ENCODE measurements around the gene EEFSEC. TPM values are rescaled to one million over a fixed set of nuclear protein-coding genes. Genes with fewer than 3 reads are reported as not detected.

EEFSEC gene
- total RNA-seq, 1 experiment from 2014 or later = 9.5 TPM

GRCh38 chr3:128359060-128359664 lies 205.9 kb downstream of the EEFSEC start:
- Histone ChIP-seq H2AK5ac (ENCODE audit: insufficient read length, low read length) (no peak overlapping the region), H2BK5ac (ENCODE audit: insufficient read length, low read length) (no peak overlapping the region), H3K4me1 (ENCODE audit: insufficient read depth, low read length) (no peaks in the 10 kb centered on the region), H3K56ac (ENCODE audit: insufficient read length, low read depth, low read length) (no peak overlapping the region), H4K20me1 (ENCODE audit: control insufficient read depth, insufficient read depth, insufficient read length) (no peaks in the 10 kb centered on the region), H3K27me3 (ENCODE audit: insufficient read depth, low read length) (no peaks in the 10 kb centered on the region), H2AFZ (ENCODE audit: low read length) (no peak overlapping the region), H3K4me2 (ENCODE audit: insufficient read depth, insufficient read length, low read length) (no peak overlapping the region), H3K27ac (ENCODE audit: insufficient read length, low read depth, low read length) (no peak overlapping the region), H3K9me3 (ENCODE audit: control insufficient read depth, low read depth, low read length) (no peaks in the 10 kb centered on the region), H3K14ac (ENCODE audit: insufficient read depth, low read length) (no peak overlapping the region), H2BK15ac (ENCODE audit: low read depth, low read length) (no peak overlapping the region), H3T11ph (ENCODE audit: low read length) (no peak overlapping the region), H3K23me2 (ENCODE audit: insufficient read length, low read depth, low read length, poor library complexity, severe bottlenecking) (no peaks in the 10 kb centered on the region), H2BK12ac (ENCODE audit: insufficient read length, low read depth, low read length) (no peak overlapping the region), H3K18ac (ENCODE audit: insufficient read length, low read depth, low read length) (no peak overlapping the region), H3K4ac (ENCODE audit: low read depth, low read length) (no peak overlapping the region), H3K23ac (ENCODE audit: insufficient read length, low read depth, low read length) (no peak overlapping the region), H4K8ac (replicated peaks; ENCODE audit: insufficient read length, low read depth, low read length) (no peak overlapping the region), H4K91ac (ENCODE audit: insufficient read length, low read depth, low read length) (no peak overlapping the region), H2BK120ac (ENCODE audit: low read depth, low read length, poor library complexity, severe bottlenecking) (no peak overlapping the region), H3K79me2 (ENCODE audit: insufficient read depth, low read length) (no peaks in the 10 kb centered on the region), H2BK20ac (ENCODE audit: low read depth, low read length, poor library complexity, severe bottlenecking) (no peak overlapping the region), H3K79me1 (ENCODE audit: insufficient read depth, low read depth, low read length, poor library complexity, severe bottlenecking) (no peaks in the 10 kb centered on the region), H4K5ac (ENCODE audit: insufficient read length, low read depth, low read length) (no peak overlapping the region), H3K9ac (ENCODE audit: extremely low read depth, insufficient read length, low read length) (no peak overlapping the region)
- H3K4me1 Mint-ChIP-seq = peaks cover 0 to 6% of the 10 kb centered on the region in 2 experiments; a peak in 1 of 4 replicates
- H3K4me3 Mint-ChIP-seq = no peak overlapping the region
- H3K9me3 Mint-ChIP-seq = no peaks in the 10 kb centered on the region
- peaks cover 0 to 3% (median 0%) of the 10 kb centered on the region in 3 experiments; a peak in 2 of 7 replicates for H3K36me3 Mint-ChIP-seq (ENCODE audit: insufficient read depth in 1 of 3, low read depth in 3 of 3)
- DNase-seq = no peak
- H3K27me3 Mint-ChIP-seq (ENCODE audit: low read depth) = no peaks in the 10 kb centered on the region
- WGBS (ENCODE audit: extremely low coverage, insufficient read length, low lambda C conversion rate) = no CpG with 5 or more reads among the region's 6 CpGs
- no peak for TF ChIP-seq CTCF (conservative IDR thresholded peaks at IDR 0.05)
- H3K27ac Mint-ChIP-seq = no peak overlapping the region; a peak in 1 of 7 replicates
